GM19193 (cell line): Measurements from ENCODE around the gene PRDM13.

Experiments
- POLR2A ChIP-seq: IDR thresholded peaks from 4 replicates; pipeline ENCODE4 v1.6.1; 2011; ENCODE audit not compliant: insufficient read depth, insufficient read length; ENCODE audit errors: extremely low read depth

Gene PRDM13

GRCh38 chr6:99606656-99607415, at the start of gene PRDM13:
Gene PRDM13, plus strand, starts transcription at chr6:99606833. Its CDS starts 202 bp downstream, at chr6:99607035.
- TF ChIP-seq POLR2A, result no peak

GRCh38 chr6:99559057-99559456, 47.6 kb upstream of the PRDM13 start:
- no peak for TF ChIP-seq POLR2A

GRCh38 chr6:99560668-99561067, 46.0 kb upstream of the PRDM13 start:
- TF ChIP-seq POLR2A, result no peak

- TF ChIP-seq POLR2A, result no peak
These were observed 43.4 kb upstream of the PRDM13 start for GRCh38 chr6:99563056-99563723.

GRCh38 chr6:99568103-99568933, 38.3 kb upstream of the PRDM13 start, which contains the start of gene CCNC:
Gene CCNC, minus strand, starts transcription at chr6:99568660. Its CDS starts 133 bp downstream, at chr6:99568527.
- peak; percentile 93 for TF ChIP-seq POLR2A

- no peak for TF ChIP-seq POLR2A
These were observed 32.5 kb upstream of the PRDM13 start for GRCh38 chr6:99573980-99574617.

GRCh38 chr6:99575544-99576227, 30.9 kb upstream of the PRDM13 start:
- no peak for TF ChIP-seq POLR2A

- TF ChIP-seq POLR2A, result no peak
These were observed 26.9 kb upstream of the PRDM13 start for GRCh38 chr6:99579781-99580180.

- TF ChIP-seq POLR2A, result no peak
These were observed 18.8 kb upstream of the PRDM13 start for GRCh38 chr6:99587792-99588191.

GRCh38 chr6:99588618-99589289, 17.9 kb upstream of the PRDM13 start:
- no peak for TF ChIP-seq POLR2A

- TF ChIP-seq POLR2A, result no peak
These were observed 17.4 kb upstream of the PRDM13 start for GRCh38 chr6:99589290-99589672.

- TF ChIP-seq POLR2A, result no peak
These were observed 16.6 kb upstream of the PRDM13 start for GRCh38 chr6:99589907-99590493.
